ENCODE results near the gene NAA60. TPM values are rescaled to one million over a fixed set of nuclear protein-coding genes. Genes with fewer than 3 reads are reported as not detected.

NAA60 gene
- total and polyA plus RNA-seq, 5 donors from 2014 or later: 38.8 to 50.0 (median 44.8) TPM

DNA sequence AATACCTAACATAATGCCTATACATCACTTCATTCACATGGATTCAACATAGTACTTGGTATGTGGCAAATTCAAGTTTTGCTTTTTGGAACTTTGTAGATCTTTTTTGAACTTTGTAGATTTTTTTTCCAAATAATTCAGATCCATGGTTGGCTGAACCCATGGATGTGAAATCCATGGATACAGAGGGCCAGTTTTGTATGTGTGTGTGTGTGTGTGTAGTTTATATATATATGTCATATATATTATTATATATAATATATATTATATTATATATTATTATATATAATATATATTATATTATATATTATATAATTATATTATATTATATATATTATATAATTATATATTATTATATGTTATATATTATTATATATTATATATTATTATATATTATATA is 85.7 kb downstream of the NAA60 start:
- Histone ChIP-seq H3K4me1 (ENCODE audit: control insufficient read depth, insufficient read depth, low read length, poor library complexity, severe bottlenecking) (no peaks in the 10 kb centered on the region), H3K9me3 (ENCODE audit: control insufficient read depth in 2 of 2, low read length in 2 of 2) (no peaks in the 10 kb centered on the region), H3K36me3 (ENCODE audit: control insufficient read depth, insufficient read depth, low read length) (peaks cover 25% of the 10 kb centered on the region), H3K27me3 (ENCODE audit: control insufficient read depth, insufficient read depth, low read length) (no peaks in the 10 kb centered on the region), H3K27ac (ENCODE audit: insufficient read depth, low read length, poor library complexity, severe bottlenecking) (no peak overlapping the region), H3K4me3 (ENCODE audit: low read depth, low read length) (no peak overlapping the region)
- ATAC-seq (ENCODE audit: low read depth in 2 of 2) (no peak), DNase-seq (no peak)
- no peaks in the 10 kb centered on the region for H3K9me3 Mint-ChIP-seq
- H3K4me1 Mint-ChIP-seq: peaks cover 0 to 14% (median 4%) of the 10 kb centered on the region in 4 donors
- no peak overlapping the region for H3K27ac Mint-ChIP-seq
- no peaks in the 10 kb centered on the region for H3K27me3 Mint-ChIP-seq
- H3K4me3 Mint-ChIP-seq: no peak overlapping the region
- peaks cover 21% of the 10 kb centered on the region for H3K36me3 Mint-ChIP-seq

DNA sequence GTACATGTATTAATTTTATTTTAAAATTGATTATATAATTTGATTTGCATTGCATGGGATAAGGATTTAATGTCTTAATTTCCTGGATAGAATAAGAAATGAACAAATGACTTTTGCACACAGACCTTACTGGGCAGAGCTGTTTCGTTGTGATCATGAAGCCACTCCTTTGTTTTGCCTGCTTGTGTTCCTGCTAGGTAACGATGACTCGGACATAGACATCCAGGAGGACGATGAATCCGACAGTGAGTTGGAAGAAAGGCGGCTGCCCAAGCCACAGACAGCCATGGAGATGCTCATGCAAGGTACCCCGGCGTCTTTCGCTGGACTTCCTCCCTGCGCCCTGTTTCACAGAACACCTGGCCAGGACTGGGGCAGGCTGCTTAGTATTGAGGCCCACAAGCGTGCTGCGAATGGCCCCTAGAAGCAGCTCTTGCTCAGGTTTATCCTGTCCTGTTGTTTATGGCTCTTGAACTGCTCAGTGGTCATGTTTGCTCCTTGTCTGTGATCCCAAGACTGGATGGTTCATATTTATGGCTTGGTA is 87.0 kb downstream of the NAA60 start:
- Mint-ChIP-seq H3K4me1 (peaks cover 0 to 22% (median 6%) of the 10 kb centered on the region in 4 donors), H3K4me3 (no peak overlapping the region), H3K27me3 (no peaks in the 10 kb centered on the region), H3K36me3 (peaks cover 14% of the 10 kb centered on the region), H3K27ac (no peak overlapping the region), H3K9me3 (no peaks in the 10 kb centered on the region)
- no peak for DNase-seq
- Histone ChIP-seq H3K4me1 (ENCODE audit: control insufficient read depth, insufficient read depth, low read length, poor library complexity, severe bottlenecking) (no peaks in the 10 kb centered on the region), H3K4me3 (ENCODE audit: low read depth, low read length) (no peak overlapping the region), H3K9me3 (ENCODE audit: control insufficient read depth in 2 of 2, low read length in 2 of 2) (no peaks in the 10 kb centered on the region), H3K36me3 (ENCODE audit: control insufficient read depth, insufficient read depth, low read length) (peaks cover 18% of the 10 kb centered on the region), H3K27ac (ENCODE audit: insufficient read depth, low read length, poor library complexity, severe bottlenecking) (no peak overlapping the region), H3K27me3 (ENCODE audit: control insufficient read depth, insufficient read depth, low read length) (no peaks in the 10 kb centered on the region)
- ATAC-seq (ENCODE audit: low read depth in 2 of 2): no peak

DNA sequence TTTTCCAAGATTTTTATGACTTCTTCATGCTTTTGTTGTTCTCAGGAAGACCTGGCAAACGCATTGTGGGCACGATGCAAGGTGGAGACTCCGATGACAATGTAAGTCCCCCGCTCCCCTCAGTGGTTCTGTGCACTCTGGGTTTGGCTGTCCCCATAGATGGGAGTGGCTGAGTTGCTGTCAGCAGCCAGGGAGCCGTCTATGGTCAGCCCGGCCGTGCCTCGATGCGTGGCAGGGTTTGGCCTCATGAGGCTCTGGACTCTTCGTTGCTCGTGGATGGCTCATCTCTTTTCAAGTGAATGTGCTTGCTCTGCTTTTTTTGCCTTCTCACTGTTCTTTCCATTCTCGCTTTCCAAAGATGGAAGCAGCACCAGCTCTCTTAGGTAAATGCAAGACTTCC is 89.3 kb downstream of the NAA60 start:
- Histone ChIP-seq H3K4me3 (ENCODE audit: low read depth, low read length) (no peak overlapping the region), H3K27ac (ENCODE audit: insufficient read depth, low read length, poor library complexity, severe bottlenecking) (no peak overlapping the region), H3K9me3 (ENCODE audit: control insufficient read depth in 2 of 2, low read length in 2 of 2) (no peaks in the 10 kb centered on the region), H3K27me3 (ENCODE audit: control insufficient read depth, insufficient read depth, low read length) (no peaks in the 10 kb centered on the region), H3K36me3 (ENCODE audit: control insufficient read depth, insufficient read depth, low read length) (peaks cover 11% of the 10 kb centered on the region), H3K4me1 (ENCODE audit: control insufficient read depth, insufficient read depth, low read length, poor library complexity, severe bottlenecking) (no peaks in the 10 kb centered on the region)
- Mint-ChIP-seq H3K27me3 (no peaks in the 10 kb centered on the region), H3K36me3 (peaks cover 17% of the 10 kb centered on the region), H3K27ac (peak overlapping the region in 1 of 3 donors; percentile 20), H3K4me3 (no peak overlapping the region), H3K9me3 (no peaks in the 10 kb centered on the region), H3K4me1 (peaks cover 0 to 18% (median 4%) of the 10 kb centered on the region in 4 donors)
- ATAC-seq (ENCODE audit: low read depth in 2 of 2): no peak
- no peak for DNase-seq

DNA sequence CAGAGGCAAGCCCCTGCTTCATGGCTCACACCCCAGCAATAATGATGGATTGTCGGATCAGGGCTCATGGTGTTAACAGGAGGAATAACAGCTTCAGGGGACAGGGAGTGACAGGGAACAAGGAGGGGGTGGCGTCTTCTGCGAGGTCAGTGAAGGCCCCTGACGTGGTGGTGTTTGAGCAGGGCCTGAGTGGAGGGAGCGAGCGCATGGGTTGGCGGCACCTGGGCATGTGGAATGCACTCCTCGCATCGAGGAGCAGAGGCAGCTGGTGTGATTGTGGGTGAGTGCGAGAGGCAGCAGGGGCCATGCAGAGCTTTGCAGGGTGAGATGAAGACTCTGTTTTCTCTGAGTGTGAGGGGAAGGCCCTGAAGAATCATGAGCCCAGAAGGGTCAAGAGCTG is 90.6 kb downstream of the NAA60 start:
- Histone ChIP-seq H3K9me3 (ENCODE audit: control insufficient read depth in 2 of 2, low read length in 2 of 2) (no peaks in the 10 kb centered on the region), H3K36me3 (ENCODE audit: control insufficient read depth, insufficient read depth, low read length) (peaks cover 17% of the 10 kb centered on the region), H3K4me1 (ENCODE audit: control insufficient read depth, insufficient read depth, low read length, poor library complexity, severe bottlenecking) (no peaks in the 10 kb centered on the region), H3K27ac (ENCODE audit: insufficient read depth, low read length, poor library complexity, severe bottlenecking) (no peak overlapping the region), H3K4me3 (ENCODE audit: low read depth, low read length) (no peak overlapping the region), H3K27me3 (ENCODE audit: control insufficient read depth, insufficient read depth, low read length) (no peaks in the 10 kb centered on the region)
- peak overlapping the region; percentile 79 to 89 (median 88) for H3K27ac Mint-ChIP-seq
- H3K27me3 Mint-ChIP-seq: no peaks in the 10 kb centered on the region
- DNase-seq (no peak), ATAC-seq (ENCODE audit: low read depth in 2 of 2) (no peak)
- no peaks in the 10 kb centered on the region for H3K9me3 Mint-ChIP-seq
- no peak overlapping the region for H3K4me3 Mint-ChIP-seq
- H3K4me1 Mint-ChIP-seq: peaks cover 0 to 13% (median 3%) of the 10 kb centered on the region in 4 donors
- peaks cover 14% of the 10 kb centered on the region for H3K36me3 Mint-ChIP-seq

DNA sequence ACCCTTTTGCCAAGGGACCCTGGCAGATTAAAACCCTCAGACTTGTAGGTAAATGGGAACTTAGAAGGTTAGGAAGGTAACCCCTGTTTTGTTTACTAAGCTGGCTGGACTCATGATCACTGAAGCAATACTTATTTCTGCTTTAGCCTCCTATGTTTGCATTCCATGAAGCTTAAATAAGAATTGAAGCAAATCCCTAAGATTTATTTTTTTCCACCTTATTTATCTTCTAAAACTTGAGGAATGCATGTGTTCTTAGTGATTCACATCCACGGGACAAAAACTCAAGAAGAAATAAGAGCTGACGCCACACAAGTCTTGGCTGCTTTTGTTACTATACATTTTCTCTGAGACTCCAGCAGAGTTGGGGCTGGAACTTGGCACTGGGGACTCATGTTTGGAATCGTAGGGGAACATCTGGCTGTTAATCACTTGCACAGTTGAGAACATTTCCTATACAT is 92.8 kb downstream of the NAA60 start:
- Histone ChIP-seq H3K9me3 (ENCODE audit: control insufficient read depth in 2 of 2, low read length in 2 of 2) (no peaks in the 10 kb centered on the region), H3K27me3 (ENCODE audit: control insufficient read depth, insufficient read depth, low read length) (no peaks in the 10 kb centered on the region), H3K4me3 (ENCODE audit: low read depth, low read length) (no peak overlapping the region), H3K27ac (ENCODE audit: insufficient read depth, low read length, poor library complexity, severe bottlenecking) (peak overlapping the region; percentile 33), H3K4me1 (ENCODE audit: control insufficient read depth, insufficient read depth, low read length, poor library complexity, severe bottlenecking) (no peaks in the 10 kb centered on the region), H3K36me3 (ENCODE audit: control insufficient read depth, insufficient read depth, low read length) (peaks cover 23% of the 10 kb centered on the region)
- no peak overlapping the region for H3K4me3 Mint-ChIP-seq
- no peak for ATAC-seq (ENCODE audit: low read depth in 2 of 2)
- peaks cover 0 to 13% (median 4%) of the 10 kb centered on the region in 4 donors for H3K4me1 Mint-ChIP-seq
- no peaks in the 10 kb centered on the region for H3K9me3 Mint-ChIP-seq
- peaks cover 19% of the 10 kb centered on the region for H3K36me3 Mint-ChIP-seq
- DNase-seq: no peak
- H3K27ac Mint-ChIP-seq: peak overlapping the region in 1 of 3 donors; percentile 83
- no peaks in the 10 kb centered on the region for H3K27me3 Mint-ChIP-seq

Other genes starting within 250 kb of the NAA60 start
- 12.8 TPM for gene ZNF200, start 208.5 kb upstream of the NAA60 start, total RNA-seq
- 10 to 100 TPM; 15.3 to 24.5 (median 19.5) TPM for gene ZNF200, start 208.5 kb upstream of the NAA60 start, polyA plus RNA-seq
- not detected for gene MEFV, start 187.0 kb upstream of the NAA60 start, total RNA-seq
- not detected for gene MEFV, start 187.0 kb upstream of the NAA60 start, polyA plus RNA-seq
- gene ZNF263, start 160.2 kb upstream of the NAA60 start, total RNA-seq: 28.3 TPM
- gene ZNF263, start 160.2 kb upstream of the NAA60 start, polyA plus RNA-seq: 10 to 100 TPM; 39.1 to 47.1 (median 42.8) TPM
- gene TIGD7, start 138.2 kb upstream of the NAA60 start, total RNA-seq: 3.1 TPM
- 1 to 10 TPM; 3.1 to 6.2 (median 4.8) TPM for gene TIGD7, start 138.2 kb upstream of the NAA60 start, polyA plus RNA-seq
- 36.4 TPM for gene ZNF75A, start 138.2 kb upstream of the NAA60 start, total RNA-seq
- 10 to 100 TPM; 15.7 to 25.9 (median 21.7) TPM for gene ZNF75A, start 138.2 kb upstream of the NAA60 start, polyA plus RNA-seq
- not detected for gene OR2C1, start 87.8 kb upstream of the NAA60 start, total RNA-seq
- under 1 TPM; 0.20 to 0.44 (median 0.35) TPM for gene OR2C1, start 87.8 kb upstream of the NAA60 start, polyA plus RNA-seq
- 13.2 TPM for gene ZSCAN32, start 42.7 kb upstream of the NAA60 start, total RNA-seq
- 10 to 100 TPM in 3 of 4 donors, 1 to 10 TPM in 1; 7.1 to 16.7 (median 11.7) TPM for gene ZSCAN32, start 42.7 kb upstream of the NAA60 start, polyA plus RNA-seq
- 5.4 TPM for gene ZNF174, start 42.5 kb upstream of the NAA60 start, total RNA-seq
- 10 to 100 TPM; 10.5 to 18.4 (median 16.1) TPM for gene ZNF174, start 42.5 kb upstream of the NAA60 start, polyA plus RNA-seq
- gene ZNF597, start 176 bp upstream of the NAA60 start, total RNA-seq: 4.7 TPM
- 1 to 10 TPM; 1.5 to 2.3 (median 1.9) TPM for gene ZNF597, start 176 bp upstream of the NAA60 start, polyA plus RNA-seq
- gene C16orf90, start 51.8 kb downstream of the NAA60 start, total RNA-seq: not detected
- not detected for gene C16orf90, start 51.8 kb downstream of the NAA60 start, polyA plus RNA-seq
- 11.3 TPM for gene CLUAP1, start 57.3 kb downstream of the NAA60 start, total RNA-seq
- 10 to 100 TPM; 20.6 to 35.1 (median 21.3) TPM for gene CLUAP1, start 57.3 kb downstream of the NAA60 start, polyA plus RNA-seq
- 97.0 TPM for gene NLRC3, start 133.7 kb downstream of the NAA60 start, total RNA-seq
- 10 to 100 TPM; 23.2 to 28.3 (median 26.8) TPM for gene NLRC3, start 133.7 kb downstream of the NAA60 start, polyA plus RNA-seq
- gene SLX4, start 167.9 kb downstream of the NAA60 start, total RNA-seq: 5.4 TPM
- under 1 TPM; 0.24 to 0.83 (median 0.42) TPM for gene SLX4, start 167.9 kb downstream of the NAA60 start, polyA plus RNA-seq
- gene DNASE1, start 211.0 kb downstream of the NAA60 start, total RNA-seq: 41.9 TPM
- 1 to 10 TPM; 1.6 to 4.0 (median 3.6) TPM for gene DNASE1, start 211.0 kb downstream of the NAA60 start, polyA plus RNA-seq